ENCODE results near the gene APLNR.

The APLNR gene

GRCh38 chr11:57214494-57214893, 22.6 kb downstream of the APLNR start:
- no peak for DNase-seq

GRCh38 chr11:57214098-57214417, 23.0 kb downstream of the APLNR start:
- DNase-seq: no peak

- no peak for DNase-seq
Observed at GRCh38 chr11:57213342-57214097, 23.5 kb downstream of the APLNR start.

- no peak for DNase-seq
Observed at GRCh38 chr11:57210781-57211180, 26.3 kb downstream of the APLNR start.

- DNase-seq: no peak
Observed at GRCh38 chr11:57207168-57207567, 29.9 kb downstream of the APLNR start.

- no peak for DNase-seq
Observed at GRCh38 chr11:57205041-57205641, 31.9 kb downstream of the APLNR start.

- DNase-seq: no peak
Observed at GRCh38 chr11:57203882-57204480, 33.1 kb downstream of the APLNR start.

GRCh38 chr11:57203359-57203758, 33.7 kb downstream of the APLNR start:
- DNase-seq: no peak

GRCh38 chr11:57202281-57202680, 34.8 kb downstream of the APLNR start:
- DNase-seq: no peak

- DNase-seq: no peak
Observed at GRCh38 chr11:57200917-57201316, 36.1 kb downstream of the APLNR start.

GRCh38 chr11:57199330-57199729, 37.7 kb downstream of the APLNR start:
- DNase-seq: no peak

- DNase-seq: no peak
Observed at GRCh38 chr11:57197762-57198161, 39.3 kb downstream of the APLNR start.

- DNase-seq: no peak
Observed at GRCh38 chr11:57196596-57196995, 40.5 kb downstream of the APLNR start.

- DNase-seq: no peak
Observed at GRCh38 chr11:57192316-57192715, 44.7 kb downstream of the APLNR start.

GRCh38 chr11:57191311-57192219, 45.5 kb downstream of the APLNR start:
- no peak for DNase-seq

GRCh38 chr11:57190548-57190947, 46.5 kb downstream of the APLNR start:
- DNase-seq: no peak
